T-helper 1 cell (primary cell): ENCODE measurements around the gene GEMIN7.

Experiments used
- DNase-seq, 5 donors: peaks; one replicate each; pipeline ENCODE4 v3.0.0-alpha.2; 2012 to 2020

Gene GEMIN7

GRCh38 chr19:45063851-45064801 lies 14.9 kb upstream of the GEMIN7 start:
- no peak for DNase-seq

- no peak for DNase-seq
These were observed 12.0 kb upstream of the GEMIN7 start for GRCh38 chr19:45066921-45067661.

GRCh38 chr19:45068041-45068440 lies 11.0 kb upstream of the GEMIN7 start:
- no peak for DNase-seq

GRCh38 chr19:45069056-45069455 lies 10.0 kb upstream of the GEMIN7 start:
- DNase-seq, result no peak

GRCh38 chr19:45070214-45070613 lies 8.8 kb upstream of the GEMIN7 start:
- DNase-seq, result no peak

GRCh38 chr19:45070861-45071544 lies 8.1 kb upstream of the GEMIN7 start:
- no peak for DNase-seq

- no peak for DNase-seq
These were observed 7.5 kb upstream of the GEMIN7 start for GRCh38 chr19:45071545-45071938.

- no peak for DNase-seq
These were observed 6.9 kb upstream of the GEMIN7 start for GRCh38 chr19:45071969-45072790.

- no peak for DNase-seq
These were observed 4.2 kb upstream of the GEMIN7 start for GRCh38 chr19:45074744-45075300.

- DNase-seq, result peak in 3 of 5 donors; percentile 23 to 64 (median 24)
These were observed 3.6 kb upstream of the GEMIN7 start for GRCh38 chr19:45075301-45076028.

- peak; percentile 65 to 84 (median 71) for DNase-seq
These were observed 2.8 kb upstream of the GEMIN7 start, which contains the start of gene ZNF296 for GRCh38 chr19:45076029-45076850. ZNF296 (minus strand) TSS chr19:45076478; CDS start chr19:45076373, 105 bp downstream.

GRCh38 chr19:45076851-45077730 lies 2.0 kb upstream of the GEMIN7 start:
- DNase-seq, result no peak

GRCh38 chr19:45078390-45079062 lies 534 bp upstream of the GEMIN7 start:
- no peak for DNase-seq

- no peak for DNase-seq
These were observed 881 bp downstream of the GEMIN7 start for GRCh38 chr19:45079911-45080370.

GRCh38 chr19:45082170-45082569 lies 3.1 kb downstream of the GEMIN7 start:
- no peak for DNase-seq

GRCh38 chr19:45086480-45086879 lies 7.4 kb downstream of the GEMIN7 start:
- no peak for DNase-seq

- peak; percentile 43 to 60 (median 55) for DNase-seq
These were observed 8.5 kb downstream of the GEMIN7 start for GRCh38 chr19:45087531-45087930.

- DNase-seq, result no peak
These were observed 11.0 kb downstream of the GEMIN7 start for GRCh38 chr19:45090034-45090433.
